GM10847 (cell line): Measurements from ENCODE around the gene CLMP.

Experiments used
- POLR2A ChIP-seq: IDR thresholded peaks from 2 replicates; pipeline ENCODE4 v1.6.1; 2011; ENCODE audit not compliant: insufficient read length; ENCODE audit errors: extremely low read depth

CLMP gene

GRCh38 chr11:123228496-123229163 lies 33.6 kb upstream of the CLMP start:
- no peak for TF ChIP-seq POLR2A

GRCh38 chr11:123227763-123228495 lies 32.9 kb upstream of the CLMP start:
- TF ChIP-seq POLR2A: no peak

- TF ChIP-seq POLR2A: no peak
Observed at GRCh38 chr11:123221584-123221983, 26.5 kb upstream of the CLMP start.

GRCh38 chr11:123221096-123221561 lies 26.1 kb upstream of the CLMP start:
- no peak for TF ChIP-seq POLR2A

DNA sequence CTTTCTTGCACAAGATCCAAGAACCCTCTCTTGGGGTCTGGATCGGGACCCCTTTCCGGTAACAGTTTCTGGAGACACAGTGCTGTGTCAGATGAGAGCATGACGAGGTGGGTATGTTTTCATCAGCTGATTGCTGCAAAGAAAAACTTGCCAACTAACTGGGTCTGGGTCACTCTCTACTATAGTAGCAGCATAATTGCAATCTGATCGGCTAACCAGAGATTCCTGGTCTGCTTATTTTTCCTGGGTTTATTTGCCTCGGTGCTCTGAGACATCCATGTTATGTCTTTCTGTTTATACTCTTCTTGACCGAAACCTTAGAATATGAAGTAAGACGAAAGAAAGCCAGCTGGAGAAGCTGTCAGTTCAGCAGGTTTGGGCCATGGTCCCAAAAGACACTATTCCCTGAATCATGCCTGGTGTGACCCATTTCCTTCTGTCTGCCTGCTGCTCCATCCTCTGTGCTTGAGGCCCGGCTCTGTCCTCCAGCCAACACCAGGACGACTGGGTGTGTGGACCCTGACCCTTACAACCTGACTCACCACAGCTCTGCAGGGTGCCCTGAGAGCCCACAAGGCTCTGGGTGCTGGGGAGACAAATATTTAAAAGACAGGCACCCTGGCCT lies 24.1 kb upstream of the CLMP start:
- TF ChIP-seq POLR2A: no peak

- TF ChIP-seq POLR2A: no peak
Observed at GRCh38 chr11:123218451-123218850, 23.4 kb upstream of the CLMP start.

DNA sequence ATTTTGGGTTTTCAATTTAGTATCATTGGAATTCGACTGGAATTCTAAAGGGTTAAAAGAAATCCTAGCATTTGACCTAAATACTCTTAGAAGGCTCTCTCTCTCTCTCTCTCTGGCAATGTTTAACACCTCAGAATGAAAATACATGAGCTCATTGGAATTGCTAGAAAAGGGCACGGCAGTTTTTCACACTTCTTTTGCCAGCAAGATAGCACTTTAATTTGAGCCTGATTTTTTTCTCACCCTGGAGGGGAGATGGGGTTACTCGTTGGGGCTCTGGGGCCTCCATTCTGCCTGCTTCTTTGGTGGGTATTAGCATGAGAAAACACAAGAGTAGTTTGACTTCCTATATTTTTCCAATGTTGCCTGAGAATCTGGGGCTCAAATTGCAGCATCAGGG lies 22.8 kb upstream of the CLMP start:
- TF ChIP-seq POLR2A: no peak

- no peak for TF ChIP-seq POLR2A
Observed at GRCh38 chr11:123216249-123216648, 21.2 kb upstream of the CLMP start.

GRCh38 chr11:123214940-123215339 lies 19.9 kb upstream of the CLMP start:
- no peak for TF ChIP-seq POLR2A

GRCh38 chr11:123214396-123214795 lies 19.3 kb upstream of the CLMP start:
- TF ChIP-seq POLR2A: no peak

- TF ChIP-seq POLR2A: no peak
Observed at GRCh38 chr11:123213307-123213771, 18.3 kb upstream of the CLMP start.

DNA sequence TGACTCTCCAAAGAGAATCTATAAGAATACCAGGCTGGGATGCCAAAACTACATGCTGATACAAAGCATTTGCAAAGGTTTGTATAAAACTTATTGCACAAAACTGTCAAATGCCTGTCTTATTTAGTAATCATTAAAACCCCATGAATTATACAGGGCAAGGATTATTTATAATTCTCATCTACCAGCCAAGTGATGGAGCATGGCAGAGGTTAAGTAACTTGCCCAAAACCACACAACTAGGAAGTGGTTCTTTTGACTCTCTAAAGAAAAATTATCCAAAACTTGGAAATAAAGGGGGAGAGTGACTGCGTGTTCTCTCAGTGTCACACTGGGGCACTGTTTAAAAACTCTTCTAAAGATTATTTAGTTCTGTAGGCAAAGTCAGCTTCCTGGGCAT lies 17.4 kb upstream of the CLMP start:
- no peak for TF ChIP-seq POLR2A

- no peak for TF ChIP-seq POLR2A
Observed at GRCh38 chr11:123211981-123212380, 16.9 kb upstream of the CLMP start.

DNA sequence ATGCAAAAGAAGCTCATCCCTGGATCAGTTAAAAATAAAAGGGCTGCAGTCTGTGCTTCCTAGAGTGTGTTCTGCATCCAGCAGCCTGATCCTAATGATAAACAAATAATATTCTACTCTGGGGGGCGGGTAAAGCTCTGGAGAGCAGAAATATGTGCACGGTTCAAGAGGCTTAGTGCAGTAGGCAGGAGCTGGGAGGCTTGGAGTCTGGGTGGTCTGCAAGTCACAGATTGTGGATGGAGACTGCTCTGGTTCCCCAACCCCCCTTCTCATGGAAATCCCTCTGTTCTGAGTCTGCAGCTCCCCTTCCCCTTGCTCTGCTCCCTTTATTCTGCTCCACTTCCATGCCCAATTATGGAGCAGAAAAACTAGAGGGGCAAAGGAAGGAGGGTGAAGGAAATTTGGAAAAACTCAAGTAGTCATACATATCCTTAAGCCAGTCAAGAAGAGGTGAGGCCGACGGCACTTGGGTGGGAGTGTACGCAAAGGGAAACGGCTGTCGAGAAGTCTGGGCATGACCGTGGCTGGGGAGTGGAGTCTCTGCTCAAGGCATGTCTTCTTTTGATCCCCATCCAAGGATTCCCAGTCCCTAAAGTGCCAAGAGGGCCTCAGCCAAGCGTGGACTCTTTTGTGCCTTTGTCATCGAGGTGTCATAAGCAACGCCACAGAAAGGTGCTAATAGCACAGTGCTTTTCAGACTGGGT lies 16.3 kb upstream of the CLMP start:
- no peak for TF ChIP-seq POLR2A

DNA sequence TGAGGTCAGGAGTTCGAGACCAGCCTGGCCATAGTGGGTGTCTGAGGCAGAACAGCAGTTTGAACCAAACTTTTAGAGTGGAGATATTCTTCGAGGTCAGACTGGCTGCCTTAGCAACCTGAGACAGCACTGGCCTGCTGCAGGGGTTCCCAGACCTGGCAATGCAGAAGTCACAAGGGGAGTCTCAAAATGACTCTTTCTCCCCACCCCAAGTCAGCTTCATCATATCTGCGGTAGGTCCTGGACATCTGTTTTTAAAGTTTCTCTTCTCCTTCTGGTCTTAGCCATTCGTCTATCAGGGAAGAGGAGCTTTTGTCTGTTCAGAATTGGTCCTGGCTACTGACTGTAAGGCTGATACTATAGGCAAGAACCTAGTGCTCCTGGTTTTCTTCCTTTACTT lies 14.5 kb upstream of the CLMP start:
- TF ChIP-seq POLR2A: no peak
